ENCODE results near the gene SKIDA1.

DNA sequence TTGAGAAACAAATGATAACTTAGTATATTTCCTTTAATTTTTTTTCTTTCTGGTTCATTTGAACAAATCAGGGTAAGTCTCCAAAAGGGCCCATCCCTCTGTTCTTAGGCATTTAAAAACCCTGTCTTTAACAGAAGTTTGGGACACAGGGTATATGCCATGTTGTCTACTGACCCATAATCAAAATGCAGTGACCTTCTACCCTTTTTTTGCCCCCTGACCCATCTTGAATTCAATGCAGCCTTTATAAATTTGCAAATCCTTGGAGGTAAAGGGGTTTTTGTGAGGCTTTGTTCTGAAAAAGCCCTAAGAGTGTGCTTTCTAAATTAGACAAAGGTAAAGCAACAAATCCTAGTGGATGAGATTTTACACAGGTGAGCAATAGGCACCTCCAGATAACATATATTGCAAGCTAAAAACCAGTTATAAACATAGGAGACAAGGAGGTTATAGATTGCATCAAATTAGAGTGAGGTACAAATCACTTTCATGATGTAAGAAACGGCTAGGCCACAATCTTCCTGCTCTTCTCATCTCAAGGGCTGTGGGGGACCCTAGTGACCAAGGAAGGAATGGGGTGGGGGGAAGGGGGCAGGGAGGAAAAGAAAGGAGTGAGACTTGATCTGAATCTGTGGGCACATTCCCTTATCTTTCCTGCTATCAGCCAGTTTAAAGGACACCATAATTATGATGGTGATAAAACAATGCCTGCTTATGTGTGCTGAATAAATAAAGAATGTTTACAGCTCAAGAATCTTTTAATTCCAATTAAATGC, 2.7 kb downstream of the SKIDA1 start:
- TF ChIP-seq POLR2A (IDR thresholded peaks at IDR 0.05) = no peak
- TF ChIP-seq, protein P1, sequence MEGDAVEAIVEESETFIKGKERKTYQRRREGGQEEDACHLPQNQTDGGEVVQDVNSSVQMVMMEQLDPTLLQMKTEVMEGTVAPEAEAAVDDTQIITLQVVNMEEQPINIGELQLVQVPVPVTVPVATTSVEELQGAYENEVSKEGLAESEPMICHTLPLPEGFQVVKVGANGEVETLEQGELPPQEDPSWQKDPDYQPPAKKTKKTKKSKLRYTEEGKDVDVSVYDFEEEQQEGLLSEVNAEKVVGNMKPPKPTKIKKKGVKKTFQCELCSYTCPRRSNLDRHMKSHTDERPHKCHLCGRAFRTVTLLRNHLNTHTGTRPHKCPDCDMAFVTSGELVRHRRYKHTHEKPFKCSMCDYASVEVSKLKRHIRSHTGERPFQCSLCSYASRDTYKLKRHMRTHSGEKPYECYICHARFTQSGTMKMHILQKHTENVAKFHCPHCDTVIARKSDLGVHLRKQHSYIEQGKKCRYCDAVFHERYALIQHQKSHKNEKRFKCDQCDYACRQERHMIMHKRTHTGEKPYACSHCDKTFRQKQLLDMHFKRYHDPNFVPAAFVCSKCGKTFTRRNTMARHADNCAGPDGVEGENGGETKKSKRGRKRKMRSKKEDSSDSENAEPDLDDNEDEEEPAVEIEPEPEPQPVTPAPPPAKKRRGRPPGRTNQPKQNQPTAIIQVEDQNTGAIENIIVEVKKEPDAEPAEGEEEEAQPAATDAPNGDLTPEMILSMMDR (IDR thresholded peaks at IDR 0.05) = no peak
